BLaER1 treated with 17β-estradiol and CSF1 and Interleukin-3, amounts not matched to agents 10 nM and 100 nM (cell line): ENCODE data around the gene SERTAD2.

Source experiments
- H3K27ac ChIP-seq, 11 experiments: shearing (Covaris generic); formaldehyde crosslinking; 2 replicates each; pipeline ENCODE4 v1.8.1; 2022
- H3K27me3 ChIP-seq, 11 experiments: shearing (Covaris generic); formaldehyde crosslinking; 2 replicates each; pipeline ENCODE4 v1.8.1; 2022
- H3K36me3 ChIP-seq, 11 experiments: shearing (Covaris generic); formaldehyde crosslinking; 2 replicates each; pipeline ENCODE4 v1.8.1; 2022
- H3K4me1 ChIP-seq, 10 experiments: shearing (Covaris generic); formaldehyde crosslinking; 2 replicates each; pipeline ENCODE4 v1.8.1; 2022
- H3K4me2 ChIP-seq, 11 experiments: shearing (Covaris generic); formaldehyde crosslinking; 2 replicates each; pipeline ENCODE4 v1.8.1; 2022
- H3K4me3 ChIP-seq, 10 experiments: shearing (Covaris generic); formaldehyde crosslinking; 2 replicates each; pipeline ENCODE4 v1.8.1; 2022
- H3K9ac ChIP-seq, 11 experiments: shearing (Covaris generic); formaldehyde crosslinking; 2 replicates each; pipeline ENCODE4 v1.8.1; 2022
- H3K9me3 ChIP-seq, 11 experiments: shearing (Covaris generic); formaldehyde crosslinking; replicated peaks in 1 of 11; 2 replicates each; pipeline ENCODE4 v1.8.1; 2022
- H4K20me1 ChIP-seq, 11 experiments: shearing (Covaris generic); formaldehyde crosslinking; 2 replicates each; pipeline ENCODE4 v1.8.1; 2022
- Cebpa-rat ChIP-seq, 11 experiments: shearing (Covaris generic); IDR thresholded peaks; 2 replicates each; pipeline ENCODE4 v1.8.1; 2022

The SERTAD2 gene

GRCh38 chr2:64695721-64696261 is 42.1 kb upstream of the SERTAD2 start:
- no peak for TF ChIP-seq Cebpa-rat (IDR thresholded peaks at IDR 0.05)
- H3K4me2 ChIP-seq: peak overlapping the region in 9 of 11 experiments; percentile 4 to 63 (median 49); a peak in 17 of 22 replicates
- H3K9ac ChIP-seq: no peak overlapping the region
- no peak overlapping the region for H3K4me3 ChIP-seq
- no peaks in the 10 kb centered on the region for H3K27me3 ChIP-seq
- no peaks in the 10 kb centered on the region; a peak in 1 of 22 replicates for H3K9me3 ChIP-seq
- no peaks in the 10 kb centered on the region for H4K20me1 ChIP-seq
- H3K4me1 ChIP-seq: peaks cover 10 to 17% (median 13%) of the 10 kb centered on the region in 10 experiments; a peak in 18 of 20 replicates
- no peak overlapping the region for H3K27ac ChIP-seq
- no peaks in the 10 kb centered on the region for H3K36me3 ChIP-seq

- H3K9ac ChIP-seq: no peak overlapping the region
- no peak overlapping the region for H3K27ac ChIP-seq
- H3K36me3 ChIP-seq: no peaks in the 10 kb centered on the region
- no peak overlapping the region for H3K4me3 ChIP-seq
- H3K9me3 ChIP-seq: no peaks in the 10 kb centered on the region; a peak in 1 of 22 replicates
- H3K4me1 ChIP-seq: peaks cover 0 to 17% (median 12%) of the 10 kb centered on the region in 10 experiments; a peak in 17 of 20 replicates
- no peaks in the 10 kb centered on the region for H4K20me1 ChIP-seq
- no peak overlapping the region for H3K4me2 ChIP-seq
- no peak for TF ChIP-seq Cebpa-rat (IDR thresholded peaks at IDR 0.05)
- H3K27me3 ChIP-seq: no peaks in the 10 kb centered on the region
Measured at GRCh38 chr2:64692401-64692800, 38.7 kb upstream of the SERTAD2 start.

DNA sequence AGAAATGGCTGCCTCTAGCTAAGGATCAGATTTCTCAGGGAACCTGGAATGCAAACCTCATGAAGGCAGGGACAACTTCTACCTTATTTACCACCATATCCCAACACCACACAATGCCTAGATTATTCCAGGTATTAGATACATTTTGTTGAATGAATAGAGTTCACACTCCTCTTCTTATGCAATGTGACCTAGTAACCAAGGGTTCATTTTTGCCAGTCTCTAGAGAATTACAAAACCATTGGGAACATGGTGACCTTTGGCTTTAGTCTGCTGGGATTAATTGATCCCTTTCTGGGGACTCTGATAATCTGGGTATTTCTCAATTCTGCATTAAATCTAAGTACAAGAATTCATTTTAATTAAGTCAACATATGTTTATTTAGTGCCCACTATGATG is 35.2 kb upstream of the SERTAD2 start:
- Histone ChIP-seq H3K9ac (no peak overlapping the region), H3K27ac (no peak overlapping the region), H3K36me3 (no peaks in the 10 kb centered on the region), H3K4me2 (no peak overlapping the region), H3K4me1 (no peaks in the 10 kb centered on the region), H3K27me3 (no peaks in the 10 kb centered on the region), H4K20me1 (no peaks in the 10 kb centered on the region), H3K9me3 (no peaks in the 10 kb centered on the region; a peak in 1 of 22 replicates), H3K4me3 (no peak overlapping the region)
- no peak for TF ChIP-seq Cebpa-rat (IDR thresholded peaks at IDR 0.05)

DNA sequence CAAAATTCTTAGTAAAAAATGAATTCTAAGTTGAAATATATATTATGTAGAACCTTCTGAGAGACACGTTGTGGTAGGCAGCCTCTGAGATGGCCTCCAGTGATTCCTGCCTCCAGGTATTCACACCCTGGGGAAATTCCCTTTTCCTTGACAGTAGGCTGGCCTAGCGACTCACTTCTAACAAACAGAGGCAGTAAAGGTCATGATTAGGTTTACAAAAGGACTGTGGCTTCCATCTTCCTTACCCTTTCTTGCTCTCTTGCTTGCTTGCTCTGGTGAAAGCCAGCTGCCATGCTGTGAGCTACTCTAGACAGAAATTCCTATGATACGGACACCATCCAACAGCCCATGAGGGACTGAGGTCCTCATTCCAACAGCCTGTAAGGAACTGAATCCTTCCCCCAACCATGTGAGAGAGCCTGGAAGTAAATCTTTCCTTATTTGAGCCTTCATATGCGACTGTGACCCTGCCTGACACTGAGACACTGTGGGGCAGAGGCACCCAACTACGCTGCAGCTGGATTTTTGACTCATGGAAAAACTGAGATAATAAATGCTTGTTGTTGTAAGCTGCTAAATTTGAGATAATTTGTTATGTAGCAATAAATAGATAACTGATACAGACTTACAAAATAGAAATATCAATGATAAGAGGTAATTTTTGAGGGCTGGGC is 32.7 kb upstream of the SERTAD2 start:
- no peak overlapping the region for H3K4me2 ChIP-seq
- no peak overlapping the region for H3K9ac ChIP-seq
- no peaks in the 10 kb centered on the region for H3K36me3 ChIP-seq
- no peak overlapping the region for H3K4me3 ChIP-seq
- H3K27me3 ChIP-seq: no peaks in the 10 kb centered on the region
- peaks cover 0 to 9% (median 0%) of the 10 kb centered on the region in 10 experiments; a peak in 5 of 20 replicates for H3K4me1 ChIP-seq
- no peaks in the 10 kb centered on the region for H4K20me1 ChIP-seq
- no peaks in the 10 kb centered on the region for H3K9me3 ChIP-seq
- TF ChIP-seq Cebpa-rat (IDR thresholded peaks at IDR 0.05): no peak
- H3K27ac ChIP-seq: no peak overlapping the region

GRCh38 chr2:64685430-64685829 is 31.7 kb upstream of the SERTAD2 start:
- no peak overlapping the region for H3K4me2 ChIP-seq

DNA sequence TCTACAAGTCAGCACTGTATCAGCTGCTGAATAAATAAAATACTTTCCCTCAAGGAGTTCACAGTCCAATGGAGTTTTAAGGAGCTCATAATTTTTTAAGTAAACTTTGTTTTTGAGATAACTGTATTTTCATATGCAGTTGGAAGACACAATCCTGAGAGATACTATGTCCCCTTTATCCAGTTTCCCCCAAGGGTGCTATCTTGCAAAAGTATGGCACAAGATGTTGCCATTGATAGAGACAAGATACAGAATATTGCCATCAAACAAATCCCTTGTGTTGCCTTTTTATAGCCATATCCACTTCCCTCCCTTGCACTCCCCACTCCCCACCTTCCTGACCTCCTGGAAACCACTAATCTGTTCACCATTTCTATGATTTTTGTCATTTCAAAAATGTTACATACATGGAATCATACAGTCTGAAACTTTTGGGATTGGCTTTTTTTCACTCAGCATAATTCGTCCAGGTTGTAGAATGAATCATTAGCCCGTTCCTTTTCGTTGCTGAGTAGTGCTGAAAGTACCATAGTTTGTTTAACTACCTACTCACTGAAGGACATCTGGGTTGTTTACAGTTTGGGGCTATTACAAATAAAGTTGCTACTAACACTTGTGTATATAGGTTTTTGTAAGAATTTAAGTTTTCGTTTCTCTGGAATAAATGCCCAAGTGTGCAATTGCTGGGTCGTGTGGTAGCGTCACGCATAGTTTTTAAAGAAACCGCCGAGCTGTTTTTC is 30.2 kb upstream of the SERTAD2 start:
- Histone ChIP-seq H4K20me1 (no peaks in the 10 kb centered on the region), H3K4me3 (no peak overlapping the region), H3K9me3 (no peaks in the 10 kb centered on the region), H3K9ac (no peak overlapping the region), H3K27ac (no peak overlapping the region), H3K36me3 (no peaks in the 10 kb centered on the region), H3K4me2 (no peak overlapping the region), H3K4me1 (peaks cover 0 to 19% (median 0%) of the 10 kb centered on the region in 10 experiments; a peak in 6 of 20 replicates), H3K27me3 (no peaks in the 10 kb centered on the region)
- TF ChIP-seq Cebpa-rat (IDR thresholded peaks at IDR 0.05): no peak

More at GRCh38 chr2:64685430-64685829, 31.7 kb upstream of the SERTAD2 start:
- no peaks in the 10 kb centered on the region for H4K20me1 ChIP-seq
- H3K9ac ChIP-seq: no peak overlapping the region
- H3K9me3 ChIP-seq: no peaks in the 10 kb centered on the region
- H3K27me3 ChIP-seq: no peaks in the 10 kb centered on the region
- TF ChIP-seq Cebpa-rat (IDR thresholded peaks at IDR 0.05): no peak
- peaks cover 0 to 10% (median 0%) of the 10 kb centered on the region in 10 experiments; a peak in 5 of 20 replicates for H3K4me1 ChIP-seq
- H3K36me3 ChIP-seq: no peaks in the 10 kb centered on the region
- H3K27ac ChIP-seq: no peak overlapping the region
- H3K4me3 ChIP-seq: no peak overlapping the region

DNA sequence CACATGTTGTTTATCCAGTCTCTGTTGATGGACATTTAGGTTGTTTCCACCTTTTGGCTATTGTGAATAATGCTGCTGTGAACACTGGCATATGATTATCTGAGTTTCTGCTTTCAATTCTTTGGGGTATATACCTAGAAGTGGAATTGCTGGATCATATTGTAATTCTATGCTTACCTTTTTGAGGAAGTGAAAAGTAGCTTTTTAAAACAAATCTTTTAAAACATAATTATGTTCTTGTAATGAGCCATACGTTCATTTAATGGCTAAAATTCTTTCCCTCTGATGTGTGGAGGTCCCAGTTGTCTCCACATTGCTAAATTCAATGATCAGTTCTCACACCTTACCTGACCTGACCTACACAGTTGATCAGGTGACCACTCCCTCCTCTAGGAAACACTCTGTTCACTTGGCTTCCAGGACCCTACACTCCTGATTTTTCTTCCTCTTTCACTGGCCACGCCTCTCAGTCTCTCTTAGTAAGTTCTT is 27.8 kb upstream of the SERTAD2 start:
- Histone ChIP-seq H3K36me3 (no peaks in the 10 kb centered on the region), H3K9me3 (no peaks in the 10 kb centered on the region), H3K4me1 (peaks cover 0 to 25% (median 0%) of the 10 kb centered on the region in 10 experiments; a peak in 6 of 20 replicates), H3K4me2 (peak overlapping the region in 3 of 11 experiments; percentile 10 to 36 (median 30); a peak in 4 of 22 replicates), H3K27me3 (no peaks in the 10 kb centered on the region), H3K9ac (no peak overlapping the region), H4K20me1 (no peaks in the 10 kb centered on the region), H3K4me3 (no peak overlapping the region), H3K27ac (no peak overlapping the region)
- TF ChIP-seq Cebpa-rat (IDR thresholded peaks at IDR 0.05): no peak

DNA sequence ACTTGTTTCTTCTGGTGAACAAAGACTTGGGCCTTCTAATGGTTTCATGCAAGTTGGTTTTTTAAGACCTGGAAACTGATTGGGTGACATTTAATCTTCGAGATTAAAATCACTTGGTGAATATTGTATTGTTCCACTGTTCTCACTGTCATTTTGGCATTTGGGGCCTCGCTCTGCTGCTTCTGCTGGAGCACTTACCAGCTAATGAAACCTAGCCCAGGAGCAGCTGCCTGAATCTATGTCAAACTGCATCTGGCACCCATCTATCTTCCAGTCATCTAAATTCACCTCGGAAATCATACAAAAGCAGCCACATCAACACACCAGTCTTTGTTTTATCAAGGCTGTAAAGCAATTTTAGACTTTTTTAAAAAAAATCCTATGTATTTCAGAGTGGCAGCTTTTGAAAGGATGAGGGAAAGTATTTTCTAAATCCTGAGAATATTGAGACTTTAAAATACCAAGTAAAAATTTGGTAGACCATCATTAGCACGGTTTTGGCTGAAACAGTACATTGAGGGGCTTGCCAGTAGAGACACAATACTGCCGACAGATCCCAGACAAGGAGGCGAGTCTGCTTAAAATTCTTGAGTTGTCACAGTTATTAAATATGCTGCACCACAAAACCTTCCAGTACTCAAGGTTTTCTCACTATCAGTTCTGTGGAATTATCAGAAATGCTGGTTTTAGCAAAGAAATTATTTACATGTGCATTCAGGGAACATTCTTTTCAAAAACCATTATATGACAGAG is 26.1 kb upstream of the SERTAD2 start:
- H3K27ac ChIP-seq: no peak overlapping the region
- H3K9me3 ChIP-seq: no peaks in the 10 kb centered on the region
- no peak overlapping the region for H3K9ac ChIP-seq
- H3K4me3 ChIP-seq: no peak overlapping the region
- peaks cover 0 to 25% (median 0%) of the 10 kb centered on the region in 10 experiments; a peak in 6 of 20 replicates for H3K4me1 ChIP-seq
- no peaks in the 10 kb centered on the region for H3K36me3 ChIP-seq
- H3K4me2 ChIP-seq: peak overlapping the region in 2 of 11 experiments; percentile 25 to 39; a peak in 5 of 22 replicates
- TF ChIP-seq Cebpa-rat (IDR thresholded peaks at IDR 0.05): no peak
- no peaks in the 10 kb centered on the region for H3K27me3 ChIP-seq
- no peaks in the 10 kb centered on the region for H4K20me1 ChIP-seq
